ENCODE results near the gene PIGU. TPM values are rescaled to one million over a fixed set of nuclear protein-coding genes. Genes with fewer than 3 reads are reported as not detected.

Gene PIGU
- polyA plus RNA-seq, 3 donors, result 6.6 to 13.4 (median 11.1) TPM

GRCh38 chr20:34709044-34709830 lies 32.3 kb upstream of the PIGU start:
- WGBS, 3 donors, result 0 to 1% (median 1%) methylated on average over 55 to 63 of the region's 64 CpGs
- H3K27ac ChIP-seq (ENCODE audit: low read depth, low read length), result no peak overlapping the region

- 3 to 19% (median 6%) methylated on average over 21 to 22 of the region's 22 CpGs for WGBS, 3 donors
- no peak overlapping the region for H3K27ac ChIP-seq (ENCODE audit: low read depth, low read length)
These were observed 31.7 kb upstream of the PIGU start for GRCh38 chr20:34708621-34709043.

GRCh38 chr20:34706912-34707784 lies 30.3 kb upstream of the PIGU start:
- WGBS, 3 donors, result 56 to 77% (median 73%) methylated on average over 3 of the region's 3 CpGs
- no peak overlapping the region for H3K27ac ChIP-seq (ENCODE audit: low read depth, low read length)

GRCh38 chr20:34706302-34706875 lies 29.5 kb upstream of the PIGU start:
- WGBS, 3 donors, result 91 to 92% (median 91%) methylated on average over 1 of the region's 1 CpG
- H3K27ac ChIP-seq (ENCODE audit: low read depth, low read length), result no peak overlapping the region

- 50 to 57% (median 54%) methylated on average over 6 of the region's 6 CpGs for WGBS, 3 donors
- H3K27ac ChIP-seq (ENCODE audit: low read depth, low read length), result no peak overlapping the region
These were observed 28.8 kb upstream of the PIGU start for GRCh38 chr20:34705397-34706301.

GRCh38 chr20:34705008-34705396 lies 28.1 kb upstream of the PIGU start:
- peak overlapping the region; percentile 78 for H3K27ac ChIP-seq (ENCODE audit: low read depth, low read length)
- 34 to 48% (median 48%) methylated on average over 5 of the region's 5 CpGs for WGBS, 3 donors

GRCh38 chr20:34704177-34705007 lies 27.5 kb upstream of the PIGU start, which contains the start of gene TP53INP2:
TP53INP2 (plus strand) TSS chr20:34704344; CDS start chr20:34708740, 4,396 bp downstream.
- peak within 1 kb of the TSS; percentile 100 for H3K27ac ChIP-seq (ENCODE audit: low read depth, low read length)
- 1% methylated on average over 47 to 82 of the region's 82 CpGs for WGBS, 3 donors

- 1% methylated on average over 26 to 38 of the region's 38 CpGs for WGBS, 3 donors
These were observed 26.7 kb upstream of the PIGU start for GRCh38 chr20:34703424-34704176.

GRCh38 chr20:34703061-34703423 lies 26.1 kb upstream of the PIGU start:
- WGBS, 3 donors, result 32 to 34% (median 32%) methylated on average over 3 of the region's 3 CpGs
- no peak overlapping the region for H3K27ac ChIP-seq (ENCODE audit: low read depth, low read length)

More at GRCh38 chr20:34703424-34704176, 26.7 kb upstream of the PIGU start:
- H3K27ac ChIP-seq (ENCODE audit: low read depth, low read length), result peak overlapping the region; percentile 100

GRCh38 chr20:34701405-34702085 lies 24.7 kb upstream of the PIGU start:
- no peak overlapping the region for H3K27ac ChIP-seq (ENCODE audit: low read depth, low read length)
- WGBS, 3 donors, result 78 to 87% (median 83%) methylated on average over 6 of the region's 6 CpGs

GRCh38 chr20:34693414-34693813 lies 16.5 kb upstream of the PIGU start:
- H3K27ac ChIP-seq (ENCODE audit: low read depth, low read length), result no peak overlapping the region
- 47 to 58% (median 50%) methylated on average over 4 of the region's 4 CpGs for WGBS, 3 donors

- WGBS, 3 donors, result 76 to 86% (median 82%) methylated on average over 3 of the region's 3 CpGs
- no peak overlapping the region for H3K27ac ChIP-seq (ENCODE audit: low read depth, low read length)
These were observed 14.9 kb upstream of the PIGU start for GRCh38 chr20:34691838-34692237.

GRCh38 chr20:34689486-34689885 lies 12.6 kb upstream of the PIGU start:
- H3K27ac ChIP-seq (ENCODE audit: low read depth, low read length), result no peak overlapping the region
- 74 to 83% (median 77%) methylated on average over 2 of the region's 2 CpGs for WGBS, 3 donors

- no peak overlapping the region for H3K27ac ChIP-seq (ENCODE audit: low read depth, low read length)
- WGBS, 3 donors, result 92 to 97% (median 97%) methylated on average over 3 of the region's 3 CpGs
These were observed 6.8 kb upstream of the PIGU start for GRCh38 chr20:34683667-34684066.

GRCh38 chr20:34680586-34681175 lies 3.8 kb upstream of the PIGU start:
- H3K27ac ChIP-seq (ENCODE audit: low read depth, low read length), result no peak overlapping the region
